HepG2 (cell line): ENCODE data around the gene EPS8. TPM values are rescaled to one million over a fixed set of nuclear protein-coding genes. Genes with fewer than 3 reads are reported as not detected.

Experiments used
- EP300 ChIP-seq, 3 experiments: sonication (generic) in 1 of 3; formaldehyde crosslinking in 1 of 3; IDR thresholded peaks; 2 replicates each; pipeline versions ENCODE4 v1.5.1 to v1.6.1; 2011 to 2020; ENCODE audit warnings: low read depth in 2 of 3, low read length in 2 of 3, borderline replicate concordance in 1 of 3, improper control_type of control experiment in 1 of 3, mild to moderate bottlenecking in 1 of 3, missing genetic modification reagents in 1 of 3, moderate library complexity in 1 of 3
- FOXK2 ChIP-seq: fragments of 450-650 bp; IDR thresholded peaks from 2 replicates; pipeline ENCODE4 v1.6.1; 2016
- GABPA ChIP-seq, 2 experiments: IDR thresholded peaks; 2 replicates each; pipeline ENCODE4 v1.6.1; 2011 to 2016; ENCODE audit warnings: low read depth in 2 of 2, low read length in 1 of 2, missing biosample characterization in 1 of 2, missing genetic modification characterization in 1 of 2
- GMEB2 ChIP-seq: IDR thresholded peaks from 2 replicates; pipeline ENCODE4 v1.6.1; 2016; ENCODE audit warnings: missing biosample characterization, missing genetic modification reagents, low read depth
- GPN1 ChIP-seq: sonication (generic); formaldehyde crosslinking; IDR thresholded peaks from 2 replicates; pipeline ENCODE4 v1.5.1; 2020; ENCODE audit warnings: missing genetic modification reagents, borderline replicate concordance
- HMG20A ChIP-seq: IDR thresholded peaks from 2 replicates; pipeline ENCODE4 v1.6.1; 2016; ENCODE audit warnings: borderline replicate concordance
- HOMEZ ChIP-seq: IDR thresholded peaks from 2 replicates; pipeline ENCODE4 v1.6.1; 2016; ENCODE audit warnings: low read depth
- ISL2 ChIP-seq: sonication (generic); formaldehyde crosslinking; IDR thresholded peaks from 2 replicates; pipeline ENCODE4 v1.5.0; 2020; ENCODE audit warnings: missing genetic modification reagents
- MBD4 ChIP-seq: IDR thresholded peaks from 2 replicates; pipeline ENCODE4 v1.6.1; 2012; ENCODE audit warnings: low read length, inconsistent platforms, borderline replicate concordance
- MTF1 ChIP-seq: sonication (generic); formaldehyde crosslinking; IDR thresholded peaks from 2 replicates; pipeline ENCODE4 v1.5.0; 2020; ENCODE audit warnings: missing genetic modification reagents
- NONO ChIP-seq, 2 experiments: fragments of 450-650 bp in 1 of 2; sonication (generic) in 1 of 2; formaldehyde crosslinking in 1 of 2; IDR thresholded peaks in 1 of 2; conservative IDR thresholded peaks in 1 of 2; 2 replicates each; pipeline versions ENCODE4 v1.6.1 to v1.8.0; 2017 to 2022; ENCODE audit warnings: mild to moderate bottlenecking in 1 of 2, missing genetic modification reagents in 1 of 2, moderate library complexity in 1 of 2
- PAXIP1 ChIP-seq: sonication (generic); formaldehyde crosslinking; conservative IDR thresholded peaks from 2 replicates; pipeline ENCODE4 v1.4.0; 2020; ENCODE audit warnings: mild to moderate bottlenecking, missing genetic modification reagents, moderate library complexity
- SNAPC5 ChIP-seq: sonication (generic); formaldehyde crosslinking; IDR thresholded peaks from 2 replicates; pipeline ENCODE4 v1.8.1; 2023; ENCODE audit warnings: mild to moderate bottlenecking, missing genetic modification reagents, borderline replicate concordance
- TCF7 ChIP-seq: sonication (generic); IDR thresholded peaks from 2 replicates; pipeline ENCODE4 v1.6.1; 2016; ENCODE audit warnings: antibody characterized with exemption, low read depth
- TSC22D2 ChIP-seq: sonication (generic); formaldehyde crosslinking; IDR thresholded peaks from 2 replicates; pipeline ENCODE4 v1.5.1; 2020; ENCODE audit warnings: missing genetic modification reagents, mild to moderate bottlenecking, borderline replicate concordance
- ZBTB25 ChIP-seq: IDR thresholded peaks from 2 replicates; pipeline ENCODE4 v1.6.1; 2018; ENCODE audit warnings: missing genetic modification reagents
- ZNF644 ChIP-seq: IDR thresholded peaks from 2 replicates; pipeline ENCODE4 v1.6.1; 2016; ENCODE audit warnings: low read depth
- ZNF772 ChIP-seq: sonication (generic); formaldehyde crosslinking; IDR thresholded peaks from 2 replicates; pipeline ENCODE4 v1.5.0; 2020; ENCODE audit warnings: mild to moderate bottlenecking, missing genetic modification reagents
- ZSCAN22 ChIP-seq: sonication (generic); formaldehyde crosslinking; IDR thresholded peaks from 2 replicates; pipeline ENCODE4 v1.4.0; 2020; ENCODE audit warnings: mild to moderate bottlenecking, missing genetic modification reagents
- polyA plus RNA-seq, 8 experiments: library from polyadenylated mRNA; depleted of rRNA in 3 of 8; stranded (reverse) in 7 of 8; unstranded in 1 of 8; fragments of >200 nt; fragmentation: Illumina TruSeq in 4 of 8; extraction: Trizol in 4 of 8; gene quantifications; 2 replicates each; pipeline versions ENCODE4 v1.2.1 to v1.2.3, GENCODE V29; 2011 to 2016; ENCODE audit warnings: low read depth in 4 of 8, missing spikeins in 1 of 8, mixed read lengths in 1 of 8; ENCODE audit not compliant: insufficient read depth in 1 of 8
- total RNA-seq, 5 experiments: library from RNA; depleted of rRNA; stranded (reverse); fragments of >200 nt; fragmentation: Illumina TruSeq; extraction: Trizol; gene quantifications; 2 replicates each; pipeline ENCODE4 v1.2.3, GENCODE V29; 2016; ENCODE audit warnings: low read depth in 1 of 5

Gene EPS8
- total and polyA plus RNA-seq, 2 of the 13 experiments (the other 11 are each of a cell fraction or from before 2014, with no cell fraction given), result 37.1 to 43.4 TPM

GRCh38 chr12:15712823-15713660, 76.1 kb downstream of the EPS8 start (continued):
- TF ChIP-seq HMG20A (CRISPR knock-in tag), result peak; percentile 60; the same call in 1 of the 2 replicates
- no peak for TF ChIP-seq NONO (IDR thresholded peaks at IDR 0.05)
- TF ChIP-seq NONO (CRISPR knock-in tag; conservative IDR thresholded peaks at IDR 0.05), result no peak
- peak in 1 of 2 experiments; percentile 49; a peak in 1 of 4 replicates for TF ChIP-seq EP300 (IDR thresholded peaks at IDR 0.05; ENCODE audit: low read depth in 2 of 2, low read length in 2 of 2)
- TF ChIP-seq EP300 (CRISPR knock-in tag; IDR thresholded peaks at IDR 0.05; ENCODE audit: borderline replicate concordance), result peak; percentile 37; the same call in 1 of the 2 replicates
- TF ChIP-seq SNAPC5 (CRISPR knock-in tag), result no peak
- TF ChIP-seq ZNF772 (CRISPR knock-in tag), result no peak
- peak; percentile 64; the same call in 1 of the 2 replicates for TF ChIP-seq ISL2 (CRISPR knock-in tag)
- 0 out of 2 replicates have a peak, but pooled peaks have one; percentile 51 for TF ChIP-seq GMEB2 (CRISPR knock-in tag)
- no peak for TF ChIP-seq ZSCAN22 (CRISPR knock-in tag)
- TF ChIP-seq ZNF644 (CRISPR knock-in tag), result peak; percentile 83; the same call in 1 of the 2 replicates
- TF ChIP-seq MTF1, result no peak
- peak; percentile 85 for TF ChIP-seq HOMEZ (CRISPR knock-in tag)
- no peak for TF ChIP-seq TSC22D2 (CRISPR knock-in tag)
- TF ChIP-seq GPN1, result no peak
- TF ChIP-seq ZBTB25 (CRISPR knock-in tag), result peak; percentile 35; the same call in 1 of the 2 replicates
- TF ChIP-seq PAXIP1 (CRISPR knock-in tag), result peak; percentile 92
- no peak for TF ChIP-seq GABPA (IDR thresholded peaks at IDR 0.05; ENCODE audit: low read depth, low read length)
- TF ChIP-seq GABPA (CRISPR knock-in tag; IDR thresholded peaks at IDR 0.05; ENCODE audit: low read depth), result no peak
- TF ChIP-seq MBD4, result no peak
- TF ChIP-seq FOXK2, result no peak
- TF ChIP-seq TCF7, result 0 out of 2 replicates have a peak, but pooled peaks have one; percentile 26
